Right kidney (tissue), 1 donor: ENCODE results near the gene PRKCH.
A peak's percentile ranks its signal among the peaks of the same experiment; 100 is the strongest.
"Not testable (repeated sequence)": the region's sequence is repeated elsewhere in the genome, so short reads cannot be mapped to it uniquely, and the experiment has no call there.

Source experiments
- DNase-seq: peaks from one replicate; pipeline ENCODE4 v3.0.0-alpha.2; 2016

Gene PRKCH

DNA sequence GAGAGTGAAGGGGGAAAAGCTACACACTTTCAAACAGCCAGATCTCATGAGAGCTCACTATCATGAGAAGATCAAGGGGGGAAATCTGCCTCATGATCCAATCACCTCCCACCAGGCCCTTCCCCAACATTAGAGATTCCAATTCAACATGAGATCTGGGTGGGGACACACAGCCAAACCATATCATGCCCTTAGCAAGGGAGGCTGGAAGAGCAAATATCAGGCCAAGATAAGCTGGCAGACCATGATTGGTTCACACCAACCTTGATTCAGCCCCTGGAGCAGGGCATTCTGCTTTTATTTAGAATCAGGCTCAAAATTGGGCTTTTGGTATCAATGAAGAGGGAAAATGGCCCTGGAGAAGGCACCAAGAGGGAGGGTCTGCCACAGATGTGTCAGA lies 137.4 kb downstream of the PRKCH start:
- DNase-seq: no peak

DNA sequence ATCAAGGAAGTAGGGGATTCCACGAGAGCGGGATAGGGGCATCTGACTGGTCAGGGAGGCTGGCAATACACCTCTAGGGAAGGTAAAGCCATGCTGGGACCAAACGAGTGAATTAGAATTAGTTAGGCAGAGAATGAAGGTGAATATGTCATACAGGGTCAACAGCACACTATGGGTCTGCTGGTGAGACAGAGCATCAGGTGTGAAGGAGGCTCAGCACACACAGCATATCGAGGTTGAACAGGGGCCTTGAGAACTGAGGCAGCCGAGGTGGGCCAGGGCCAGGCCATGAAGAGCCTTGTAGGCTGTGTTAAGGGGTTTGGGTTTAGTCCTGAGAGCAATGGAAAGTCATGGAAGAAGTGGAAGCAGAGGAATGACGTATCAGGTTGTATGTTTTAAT lies 137.8 kb downstream of the PRKCH start:
- DNase-seq: no peak

GRCh38 chr14:61460063-61460462 lies 138.7 kb downstream of the PRKCH start:
- no peak for DNase-seq

- DNase-seq: no peak
Observed at GRCh38 chr14:61460718-61461611, 139.6 kb downstream of the PRKCH start.

DNA sequence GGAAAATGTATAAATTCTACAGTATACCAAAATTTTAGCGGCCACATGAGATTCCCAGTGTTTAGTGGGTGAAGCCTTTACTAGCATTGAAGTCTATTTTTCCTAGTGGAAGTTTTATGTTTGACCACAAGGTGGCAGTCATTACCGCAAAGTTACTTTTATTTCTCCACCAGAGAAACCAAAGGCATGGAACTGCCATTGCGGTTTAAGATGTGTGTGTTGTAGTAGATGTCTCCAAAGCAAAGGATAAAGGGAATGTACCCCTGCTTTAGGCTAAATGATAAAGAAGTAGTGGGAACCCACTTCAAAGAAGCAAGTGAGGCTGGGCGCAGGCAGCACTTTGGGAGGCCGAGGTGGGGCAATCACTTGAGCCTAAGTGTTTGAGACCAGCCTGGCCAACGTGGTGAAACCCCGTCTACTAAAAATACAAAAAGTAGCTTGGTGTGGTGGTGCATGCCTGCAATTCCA lies 140.5 kb downstream of the PRKCH start:
- peak; percentile 33 for DNase-seq

DNA sequence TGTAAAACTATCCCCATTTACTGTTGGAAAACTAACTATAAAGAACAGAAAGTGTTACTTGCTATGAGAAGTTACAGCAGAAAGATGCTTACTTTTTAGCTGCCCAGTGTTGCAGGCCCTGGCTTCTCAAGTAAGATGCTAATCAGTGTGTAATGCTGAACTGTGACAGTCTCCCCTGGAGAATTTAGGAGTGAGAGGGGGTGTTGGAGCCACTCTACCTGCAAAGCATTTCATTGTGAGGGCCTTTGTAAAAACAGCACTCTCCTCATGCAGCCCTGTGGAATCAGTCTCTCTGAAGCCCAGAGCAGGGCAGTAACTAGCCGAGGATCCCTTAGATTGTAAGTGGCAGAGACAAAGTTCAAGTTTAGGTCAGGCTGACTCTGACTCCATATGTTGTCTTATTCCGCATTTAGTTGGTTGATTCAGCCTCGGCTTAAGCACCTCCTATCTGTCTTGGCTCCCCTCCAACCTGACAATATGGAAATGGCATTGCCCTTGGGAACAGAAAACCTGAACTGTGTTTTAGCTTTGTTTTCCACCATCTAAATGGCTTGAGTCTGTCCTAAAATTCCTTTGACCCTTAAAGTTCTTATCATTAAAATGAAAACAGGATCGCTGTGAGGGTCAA lies 141.3 kb downstream of the PRKCH start:
- no peak for DNase-seq

DNA sequence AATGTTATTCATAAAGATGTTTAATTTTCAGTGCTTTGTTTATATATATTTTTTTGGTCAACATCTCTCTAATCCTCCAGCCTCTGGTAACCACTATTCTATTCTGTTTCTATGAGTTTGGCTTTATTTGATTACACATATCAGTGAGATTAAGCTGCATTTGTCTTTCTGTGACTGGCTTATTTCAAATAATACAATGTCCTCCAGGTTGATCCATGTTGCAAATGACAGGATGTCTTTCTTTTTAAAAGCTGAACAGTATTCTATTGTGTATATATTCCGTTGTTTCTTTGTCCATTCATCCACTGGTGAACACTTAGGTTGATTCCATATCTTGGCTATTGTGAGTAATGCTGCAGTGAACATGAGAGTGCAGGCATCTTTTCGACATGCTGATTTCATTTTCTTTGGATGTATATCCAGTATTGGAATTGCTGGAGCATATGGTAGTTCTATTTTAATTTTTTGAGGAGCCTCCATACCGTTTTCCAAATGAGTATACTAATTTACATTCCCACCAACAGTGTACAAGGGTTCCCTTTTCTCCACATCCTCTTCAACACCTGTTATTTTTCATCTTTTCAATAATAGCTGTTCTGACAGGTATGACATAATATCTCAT lies 142.4 kb downstream of the PRKCH start:
- no peak for DNase-seq

DNA sequence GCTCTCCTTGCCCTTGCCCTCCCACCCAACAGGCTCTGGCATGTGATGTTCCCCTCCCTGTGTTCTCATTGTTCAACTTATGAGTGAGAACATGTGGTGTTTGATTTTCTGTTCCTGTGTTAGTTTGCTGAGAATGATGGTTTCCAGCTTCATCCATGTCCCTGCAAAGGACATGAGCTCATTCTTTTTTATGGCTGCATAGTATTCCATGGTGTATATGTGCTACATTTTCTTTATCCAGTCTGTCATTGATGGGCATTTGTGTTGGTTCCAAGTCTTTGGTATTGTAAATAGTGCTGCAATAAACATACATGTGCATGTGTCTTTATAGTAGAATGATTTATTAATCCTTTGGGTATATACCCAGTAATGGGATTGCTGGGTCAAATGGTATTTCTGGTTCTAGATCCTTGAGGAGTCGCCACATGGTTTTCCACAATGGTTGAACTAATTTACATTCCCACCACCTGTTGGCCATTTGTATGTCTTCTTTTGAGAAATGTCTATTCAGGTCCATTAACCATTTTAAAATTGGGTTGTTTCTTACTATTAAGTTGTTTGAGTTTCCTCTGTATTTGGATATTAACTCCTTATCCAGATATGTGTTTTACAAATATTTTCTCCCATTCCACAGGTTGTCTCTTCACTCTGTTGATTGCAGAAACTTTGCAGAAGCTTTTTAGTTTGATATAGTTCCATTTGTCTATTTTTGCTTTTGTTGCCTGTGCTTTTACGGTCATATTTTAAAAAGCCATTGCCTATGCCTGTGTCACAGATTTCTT lies 143.4 kb downstream of the PRKCH start:
- DNase-seq: not testable (repeated sequence)

DNA sequence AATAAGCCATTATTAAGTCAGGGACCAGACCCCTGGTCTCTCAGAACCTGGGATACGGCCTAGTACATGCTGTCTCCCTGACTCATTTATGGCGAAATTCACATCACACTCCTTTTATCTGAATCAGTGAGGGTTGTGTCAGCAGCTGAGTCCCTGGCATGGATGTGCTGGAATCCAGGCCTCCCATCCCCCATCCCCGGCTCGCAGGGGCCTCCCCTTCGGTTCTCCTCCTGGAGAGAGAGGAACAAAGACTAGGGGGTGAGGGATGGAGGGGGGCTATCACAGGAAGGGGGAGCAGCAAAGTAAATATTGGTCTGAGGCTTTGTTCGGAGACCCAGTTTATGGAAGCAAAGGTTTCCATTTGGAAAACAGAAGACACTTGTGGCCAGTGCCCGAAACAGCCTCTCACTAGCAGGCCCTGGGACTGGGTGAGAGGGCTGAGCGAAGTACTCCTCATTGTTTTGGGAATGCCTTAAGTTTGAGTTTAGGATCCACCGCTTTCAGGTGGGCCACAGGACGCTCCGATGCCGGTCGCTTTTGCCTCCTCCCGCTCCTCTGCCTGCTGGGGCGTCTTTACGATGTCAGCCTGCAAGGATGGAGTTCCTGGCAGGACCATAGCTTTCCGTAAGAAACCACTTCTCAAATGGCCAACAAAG lies 145.0 kb downstream of the PRKCH start:
- no peak for DNase-seq

DNA sequence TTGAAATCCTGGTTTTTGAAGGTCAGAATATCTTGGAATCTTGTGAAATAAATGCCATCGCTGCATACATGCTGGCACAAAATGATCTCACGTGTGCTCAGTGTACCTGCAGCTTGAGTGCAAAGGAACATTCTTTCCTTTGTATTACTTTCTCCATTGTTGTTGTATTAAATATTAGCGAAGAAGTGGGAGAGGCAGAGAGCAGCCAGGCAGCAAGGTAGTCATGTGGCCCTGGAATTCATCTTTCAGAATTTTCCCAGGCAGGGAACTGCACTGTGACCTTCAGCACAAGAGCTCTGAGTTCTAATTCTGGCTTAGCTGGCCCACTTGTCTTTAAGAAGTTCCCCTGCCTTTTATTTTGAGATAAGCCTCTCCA lies 145.5 kb downstream of the PRKCH start:
- DNase-seq: no peak

- no peak for DNase-seq
Observed at GRCh38 chr14:61467296-61467695, 145.9 kb downstream of the PRKCH start.

DNA sequence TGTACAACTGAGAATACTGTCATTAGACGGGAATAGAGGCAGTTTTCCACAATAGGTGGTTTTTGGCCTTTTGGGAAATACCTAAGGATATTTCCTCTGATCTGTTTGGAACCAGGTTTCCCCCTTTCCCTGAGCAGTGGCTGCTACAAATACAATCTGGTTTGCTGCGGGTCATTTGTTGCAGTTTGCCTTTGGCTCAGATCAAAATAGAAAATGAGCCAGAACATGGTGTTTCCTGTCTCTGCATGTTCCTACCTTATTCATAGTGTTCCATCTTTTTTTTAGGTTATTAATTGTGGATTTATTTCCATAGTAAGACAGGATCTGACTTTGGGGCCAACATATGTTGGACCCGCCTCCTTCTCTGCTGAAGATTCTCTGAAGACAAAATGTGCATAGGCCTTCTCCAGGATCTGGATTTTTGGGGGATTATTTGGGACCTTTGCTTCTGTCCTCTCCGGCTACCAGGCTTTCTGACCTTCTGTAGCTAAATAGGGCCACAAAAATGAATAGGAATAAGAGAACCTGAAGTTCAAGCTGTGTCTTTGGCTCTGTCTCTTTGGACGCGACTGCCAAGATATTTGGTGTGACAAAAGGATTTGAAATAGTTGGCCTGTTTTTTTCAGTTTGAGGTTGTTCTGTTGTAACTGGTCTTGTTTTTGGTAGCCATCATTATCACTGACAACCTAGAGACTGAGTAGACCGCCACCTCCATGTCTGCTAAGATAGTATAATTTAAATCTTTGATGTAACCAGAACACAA lies 146.9 kb downstream of the PRKCH start:
- no peak for DNase-seq

DNA sequence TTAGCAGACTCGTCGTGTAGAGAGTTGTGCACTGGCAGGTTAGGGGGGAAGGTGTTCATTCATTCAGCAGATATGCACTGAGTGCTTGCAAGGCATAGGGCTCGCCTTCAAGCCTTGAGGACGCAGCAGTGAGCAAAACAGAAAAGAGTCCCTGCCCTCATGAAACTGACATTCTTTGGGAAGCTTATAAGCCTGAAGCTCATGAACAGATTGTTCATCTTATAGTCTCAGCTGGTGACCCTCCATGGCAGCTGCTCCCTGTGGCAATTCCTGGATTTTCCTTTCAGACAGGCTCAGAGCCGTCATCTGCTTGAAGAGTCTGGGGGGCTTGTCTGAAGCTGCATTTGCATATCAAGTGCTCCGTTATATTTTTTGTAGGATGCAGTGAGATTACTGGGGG lies 148.4 kb downstream of the PRKCH start:
- no peak for DNase-seq

- peak; percentile 50 for DNase-seq
Observed at GRCh38 chr14:61470261-61470960, 149.0 kb downstream of the PRKCH start.

DNA sequence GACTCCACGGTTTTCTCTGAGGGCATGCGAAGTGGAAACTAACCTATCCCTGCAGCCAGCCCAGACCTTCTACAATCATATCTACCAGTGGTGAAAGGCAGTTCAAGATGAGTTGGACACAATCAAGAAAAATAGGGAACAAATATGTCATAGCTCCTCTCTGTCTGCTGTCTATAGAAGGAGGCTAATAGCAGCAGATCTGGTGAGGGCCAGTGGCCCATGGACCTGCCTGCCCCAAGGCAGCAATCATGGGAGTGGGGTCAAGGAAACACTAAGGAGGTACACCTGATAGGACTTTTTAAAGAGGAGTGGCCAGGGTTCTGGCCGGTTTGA lies 149.5 kb downstream of the PRKCH start:
- no peak for DNase-seq

DNA sequence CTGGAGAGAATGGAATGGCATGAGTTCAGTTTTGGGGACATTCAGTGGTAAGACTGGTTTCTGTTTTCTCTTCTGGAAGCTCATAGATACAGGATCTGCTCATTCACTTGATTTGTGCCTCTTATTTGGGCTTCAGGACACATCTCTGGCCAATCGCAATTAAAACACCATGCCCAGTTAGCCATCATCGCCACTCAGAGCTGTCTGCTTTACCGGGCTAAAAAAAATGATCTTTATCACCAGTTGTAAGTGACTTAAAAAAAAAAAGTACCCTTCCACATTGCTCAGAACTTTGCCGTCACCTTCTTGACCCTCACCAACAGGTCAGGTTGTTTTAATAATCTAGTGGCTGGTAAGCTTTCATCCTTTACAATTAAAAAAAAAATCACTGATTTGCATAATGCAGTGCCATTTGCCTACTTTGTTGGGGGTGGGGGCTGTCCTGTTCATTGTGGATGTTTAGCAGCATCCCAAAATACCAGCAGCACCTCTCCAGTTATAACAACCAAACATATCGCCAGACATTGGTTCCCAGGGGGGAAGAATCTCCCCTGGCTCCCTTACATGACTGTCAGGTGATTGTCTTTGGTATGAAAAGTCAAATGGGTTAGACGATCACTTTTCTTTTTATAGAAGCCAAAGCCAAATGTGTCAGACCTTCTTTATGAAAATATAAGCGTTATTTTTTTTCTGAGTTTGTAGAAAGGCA lies 150.1 kb downstream of the PRKCH start:
- no peak for DNase-seq

GRCh38 chr14:61472011-61472672 lies 150.8 kb downstream of the PRKCH start:
- no peak for DNase-seq

- DNase-seq: no peak
Observed at GRCh38 chr14:61472801-61473376, 151.5 kb downstream of the PRKCH start.

- no peak for DNase-seq
Observed at GRCh38 chr14:61474015-61474414, 152.6 kb downstream of the PRKCH start.
